H1 (cell line): ENCODE data around the gene SH3YL1. TPM values are rescaled to one million over a fixed set of nuclear protein-coding genes. Genes with fewer than 3 reads are reported as not detected.

ENCODE experiments used
- CTCF ChIA-PET: fragments of 300-600 bp; sonication (Branson Sonifier 250); formaldehyde crosslinking; loops from one replicate; lab custom pipeline; 2021; ENCODE audit not compliant: partially characterized antibody; lab: Charles Lee
- POLR2A ChIA-PET: fragments of 300-600 bp; sonication (Branson Sonifier 250); formaldehyde crosslinking; loops from one replicate; lab custom pipeline; 2021; ENCODE audit warnings: inconsistent platforms; ENCODE audit not compliant: partially characterized antibody; lab: Charles Lee
- DNase-seq, 2 experiments: peaks; one replicate each; pipeline versions ENCODE4 v3.0.0 to v3.0.0-alpha.2; 2010 to 2022; ENCODE audit warnings: low spot score in 2 of 2, low read depth in 1 of 2, mixed read lengths in 1 of 2
- FAIRE-seq: peaks from 2 replicates; lab custom pipeline; 2011; peaks lifted over from hg19 to GRCh38; lab: Jason Lieb, UNC
- H2AFZ ChIP-seq: 2 replicates; pipeline ENCODE4 v1.8.1; 2012; ENCODE audit warnings: low read length, inconsistent platforms
- H2AK5ac ChIP-seq: 2 replicates; pipeline ENCODE4 v1.6.1; 2013; ENCODE audit warnings: low read depth, low read length
- H2BK120ac ChIP-seq: replicated peaks from 2 replicates; pipeline ENCODE3; 2013; ENCODE audit warnings: low read depth, low read length, inconsistent platforms
- H2BK12ac ChIP-seq: 2 replicates; pipeline ENCODE4 v1.6.1; 2013; ENCODE audit warnings: low read depth, low read length
- H2BK15ac ChIP-seq: 2 replicates; pipeline ENCODE4 v1.6.1; 2013; ENCODE audit warnings: low read length
- H2BK20ac ChIP-seq: 2 replicates; pipeline ENCODE4 v1.6.1; 2013; ENCODE audit warnings: low read length
- H2BK5ac ChIP-seq: 2 replicates; pipeline ENCODE4 v1.6.1; 2013; ENCODE audit warnings: low read depth, low read length
- H3K14ac ChIP-seq: 2 replicates; pipeline ENCODE4 v1.6.1; 2013; ENCODE audit warnings: inconsistent platforms; ENCODE audit not compliant: insufficient read length
- H3K18ac ChIP-seq: 2 replicates; pipeline ENCODE4 v1.6.1; 2013; ENCODE audit warnings: low read length; ENCODE audit errors: extremely low read depth
- H3K23ac ChIP-seq: 2 replicates; pipeline ENCODE4 v1.6.1; 2013; ENCODE audit warnings: inconsistent platforms; ENCODE audit not compliant: insufficient read length
- H3K23me2 ChIP-seq: 2 replicates; pipeline ENCODE4 v1.6.1; 2013; ENCODE audit warnings: low read depth, low read length
- H3K27ac ChIP-seq: 2 replicates; pipeline ENCODE4 v1.6.1; 2011; ENCODE audit warnings: low read depth, low read length, inconsistent platforms
- H3K27me3 ChIP-seq, 4 experiments: replicated peaks in 1 of 4; 1 replicate in 1 of 4; 2 replicates in 3 of 4; pipeline versions ENCODE4 v1.6.1 to v1.8.1; 2011 to 2013; ENCODE audit warnings: low read length in 3 of 4, mild to moderate bottlenecking in 3 of 4, inconsistent platforms in 2 of 4, mixed read lengths in 2 of 4, moderate library complexity in 1 of 4; ENCODE audit not compliant: control insufficient read depth in 3 of 4, insufficient read depth in 3 of 4; ENCODE audit errors: extremely low read depth in 1 of 4
- H3K36me3 ChIP-seq, 4 experiments: 2 replicates each; pipeline versions ENCODE4 v1.6.1 to v1.8.1; 2011 to 2013; ENCODE audit warnings: mild to moderate bottlenecking in 4 of 4, low read length in 3 of 4, moderate library complexity in 2 of 4, control low read depth in 1 of 4, inconsistent platforms in 1 of 4; ENCODE audit not compliant: insufficient read depth in 4 of 4, control insufficient read depth in 2 of 4
- H3K4ac ChIP-seq: replicated peaks from 2 replicates; pipeline ENCODE3; 2013; ENCODE audit warnings: low read length, low read depth, mixed read lengths, inconsistent platforms; ENCODE audit not compliant: insufficient read length
- H3K4me1 ChIP-seq, 4 experiments: replicated peaks in 1 of 4; 1 replicate in 1 of 4; 2 replicates in 3 of 4; pipeline versions ENCODE4 v1.6.1 to v1.8.1; 2011 to 2013; ENCODE audit warnings: low read length in 3 of 4, inconsistent platforms in 2 of 4, mixed read lengths in 1 of 4; ENCODE audit not compliant: insufficient read depth in 4 of 4, control insufficient read depth in 3 of 4
- H3K4me2 ChIP-seq, 2 experiments: 2 replicates each; pipeline versions ENCODE4 v1.6.1 to v1.8.1; 2011 to 2013; ENCODE audit warnings: low read depth in 2 of 2, low read length in 2 of 2, control low read depth in 1 of 2, inconsistent platforms in 1 of 2, mild to moderate bottlenecking in 1 of 2; ENCODE audit not compliant: insufficient read depth in 1 of 2
- H3K4me3 ChIP-seq, 4 experiments: fragments of 200-600, 300-600 bp in 1 of 4; sonication (generic), shearing (Covaris generic), sonication (Bioruptor Twin) in 1 of 4; 2 replicates each; pipeline versions ENCODE4 v1.5.1 to v1.8.1; 2011 to 2016; ENCODE audit warnings: low read length in 4 of 4, low read depth in 3 of 4, control low read depth in 2 of 4, inconsistent platforms in 2 of 4, mild to moderate bottlenecking in 2 of 4, mixed read lengths in 1 of 4, moderate library complexity in 1 of 4; ENCODE audit not compliant: insufficient read depth in 2 of 4; ENCODE audit errors: extremely low read depth in 1 of 4
- H3K56ac ChIP-seq: replicated peaks from 2 replicates; pipeline ENCODE3; 2013; ENCODE audit warnings: low read depth, mild to moderate bottlenecking, mixed read lengths, low read length, inconsistent platforms; ENCODE audit not compliant: insufficient read length
- H3K79me1 ChIP-seq: 2 replicates; pipeline ENCODE4 v1.6.1; 2013; ENCODE audit warnings: low read depth, low read length, control low read depth
- H3K79me2 ChIP-seq, 2 experiments: 2 replicates each; pipeline versions ENCODE4 v1.6.1 to v1.8.1; 2012 to 2013; ENCODE audit warnings: low read length in 2 of 2, mild to moderate bottlenecking in 2 of 2, inconsistent platforms in 1 of 2; ENCODE audit not compliant: insufficient read depth in 2 of 2, control insufficient read depth in 1 of 2
- H3K9ac ChIP-seq, 4 experiments: replicated peaks in 1 of 4; 1 replicate in 1 of 4; 2 replicates in 3 of 4; pipeline versions ENCODE4 v1.6.1 to v1.8.1; 2011 to 2013; ENCODE audit warnings: low read depth in 3 of 4, low read length in 3 of 4, control low read depth in 2 of 4, mild to moderate bottlenecking in 2 of 4, moderate library complexity in 2 of 4, inconsistent platforms in 1 of 4; ENCODE audit errors: extremely low read depth in 1 of 4
- H3K9me3 ChIP-seq, 2 experiments: 2 replicates each; pipeline versions ENCODE4 v1.6.1 to v1.8.1; 2012 to 2013; ENCODE audit warnings: mild to moderate bottlenecking in 2 of 2, moderate library complexity in 2 of 2, control low read depth in 1 of 2, inconsistent platforms in 1 of 2, low read depth in 1 of 2, low read length in 1 of 2, mixed read lengths in 1 of 2; ENCODE audit not compliant: insufficient read depth in 2 of 2
- H4K20me1 ChIP-seq, 2 experiments: replicated peaks in 1 of 2; 2 replicates each; pipeline versions ENCODE3 to v1.8.1; 2011 to 2013; ENCODE audit warnings: inconsistent platforms in 2 of 2, low read length in 2 of 2, mild to moderate bottlenecking in 1 of 2; ENCODE audit not compliant: insufficient read depth in 2 of 2, control insufficient read depth in 1 of 2
- H4K5ac ChIP-seq: 2 replicates; pipeline ENCODE4 v1.6.1; 2013; ENCODE audit warnings: low read length, low read depth, mixed read lengths, inconsistent platforms; ENCODE audit not compliant: insufficient read length
- H4K8ac ChIP-seq: 2 replicates; pipeline ENCODE4 v1.8.0; 2013; ENCODE audit warnings: mild to moderate bottlenecking, moderate library complexity, low read length, inconsistent platforms; ENCODE audit not compliant: insufficient read depth; ENCODE audit errors: extremely low read depth
- H4K91ac ChIP-seq: replicated peaks from 2 replicates; pipeline ENCODE3; 2013; ENCODE audit warnings: low read length, mixed read lengths, inconsistent platforms; ENCODE audit not compliant: insufficient read length
- BRCA1 ChIP-seq: IDR thresholded peaks from 2 replicates; pipeline ENCODE4 v1.6.1; 2012; ENCODE audit warnings: low read depth, low read length, improper control_type of control experiment
- KDM1A ChIP-seq: fragments of 200-600, 300-600 bp; sonication (generic); IDR thresholded peaks from 2 replicates; pipeline ENCODE4 v1.7.1; 2016; ENCODE audit warnings: mild to moderate bottlenecking, low read length, borderline replicate concordance
- RBBP5 ChIP-seq: IDR thresholded peaks from 2 replicates; pipeline ENCODE4 v1.7.1; 2012; ENCODE audit warnings: low read depth, mild to moderate bottlenecking, inconsistent platforms, low read length, moderate library complexity, borderline replicate concordance
- RXRA ChIP-seq: IDR thresholded peaks from 2 replicates; pipeline ENCODE4 v1.6.1; 2011; ENCODE audit warnings: low read depth, mild to moderate bottlenecking, low read length, moderate library complexity; ENCODE audit not compliant: insufficient read depth
- SIN3A ChIP-seq, 2 experiments: IDR thresholded peaks in 1 of 2; conservative IDR thresholded peaks in 1 of 2; 2 replicates each; pipeline ENCODE4 v1.6.1; 2011 to 2012; ENCODE audit warnings: low read length in 2 of 2, improper control_type of control experiment in 1 of 2, low read depth in 1 of 2, mild to moderate bottlenecking in 1 of 2
- TAF7 ChIP-seq: optimal IDR thresholded peaks from 2 replicates; pipeline ENCODE3; 2011; ENCODE audit warnings: low read depth, mild to moderate bottlenecking, inconsistent platforms, low read length, moderate library complexity, borderline replicate concordance
- TBP ChIP-seq: IDR thresholded peaks from 2 replicates; pipeline ENCODE4 v1.6.1; 2011; ENCODE audit warnings: low read depth, low read length, improper control_type of control experiment
- WGBS, 2 experiments: shearing (Covaris generic) in 1 of 2; methylation state at CpG; one replicate each; pipeline versions ENCODE4 v1.1.6 to v1.1.7; 2013 to 2015; ENCODE audit warnings: low lambda C conversion rate in 2 of 2, mixed read lengths in 2 of 2, inconsistent platforms in 1 of 2, low coverage in 1 of 2, missing lambda C conversion rate in 1 of 2; ENCODE audit not compliant: insufficient replicate concordance in 2 of 2, insufficient coverage in 1 of 2, insufficient read length in 1 of 2; ENCODE audit errors: extremely low coverage in 1 of 2, missing lambda C conversion rate in 1 of 2; 5-methylcytosine and 5-hydroxymethylcytosine counted together
- polyA plus RNA-seq, 7 experiments: library from polyadenylated mRNA; depleted of rRNA in 3 of 7; stranded (reverse) in 5 of 7; unstranded in 2 of 7; fragments of >200 nt in 5 of 7; fragments of 200-250 nt in 2 of 7; gene quantifications; 1 replicate in 5 of 7; 2 replicates in 1 of 7; 4 replicates in 1 of 7; pipeline versions ENCODE4 v1.2.1 to v1.2.3, GENCODE V29; 2011 to 2013; ENCODE audit warnings: missing spikeins in 2 of 7, mixed read lengths in 2 of 7
- total RNA-seq: library from RNA; stranded (reverse); fragmentation: NEBNext Ultra II Directional; extraction: Animal tissue kit (Norgen Biotek cat#: 25700); gene quantifications from 2 replicates; pipeline ENCODE4 v1.2.1, GENCODE V29; 2021

The SH3YL1 gene
- total and polyA plus RNA-seq, 2 of the 8 experiments (the other 6 are each of a cell fraction or from before 2014, with no cell fraction given): 13.6 to 37.2 TPM

DNA sequence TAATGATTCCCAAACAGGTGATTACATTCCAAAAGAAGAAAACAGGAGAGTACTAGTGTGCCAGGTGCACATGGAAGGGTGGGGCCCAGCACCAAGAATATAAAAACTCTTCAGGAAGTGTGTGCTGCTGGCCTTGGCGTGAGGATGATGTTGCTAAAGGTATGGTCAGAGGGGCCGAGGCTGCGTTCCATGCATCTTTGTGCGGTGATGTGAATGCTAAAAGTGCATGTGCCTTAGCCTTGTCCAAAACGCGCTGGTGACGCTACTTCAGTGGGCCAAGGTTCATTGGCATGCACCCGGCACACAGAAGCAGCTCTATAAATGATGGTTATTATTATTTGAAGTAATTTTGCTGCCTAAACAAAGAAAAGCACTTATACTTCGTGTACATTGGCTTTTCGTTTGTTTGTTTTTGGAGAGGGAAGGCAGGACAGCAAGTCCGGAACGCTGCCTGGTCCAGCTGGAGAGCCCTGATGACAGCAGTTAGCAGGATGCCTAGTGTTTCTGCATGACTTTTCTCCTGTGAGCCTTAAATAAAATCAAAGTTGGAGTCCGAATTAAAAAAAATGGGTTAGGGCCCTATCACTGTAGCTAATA is 21.2 kb upstream of the SH3YL1 start:
- Histone ChIP-seq H3K18ac (no peak overlapping the region), H2BK15ac (peak overlapping the region; percentile 95; the same call in 1 of the 2 replicates), H4K91ac (no peak overlapping the region), H2BK5ac (peak overlapping the region; percentile 61; the same call in 1 of the 2 replicates), H2AFZ (no peak overlapping the region), H2BK20ac (peak overlapping the region; percentile 43; the same call in 1 of the 2 replicates), H3K4me2 (peak overlapping the region; percentile 38 to 85; a peak in 3 of 4 replicates), H3K56ac (no peak overlapping the region), H3K14ac (no peak overlapping the region), H3K27me3 (peaks cover 9 to 41% (median 29%) of the 10 kb centered on the region in 4 experiments), H2BK12ac (peak overlapping the region; percentile 97; the same call in 1 of the 2 replicates), H3K36me3 (peaks cover 0 to 18% (median 10%) of the 10 kb centered on the region in 4 experiments; a peak in 6 of 8 replicates), H3K79me1 (no peaks in the 10 kb centered on the region; the same call in 1 of the 2 replicates), H3K79me2 (0 out of 4 replicates have a peak, but pooled peaks cover 0 to 3% of the 10 kb centered on the region in 2 experiments), H4K20me1 (peaks cover 2 to 13% of the 10 kb centered on the region in 2 experiments), H3K9ac (no peak overlapping the region), H2AK5ac (peak overlapping the region; percentile 30; the same call in 1 of the 2 replicates), H4K8ac (no peak overlapping the region), H3K9me3 (no peaks in the 10 kb centered on the region), H2BK120ac (no peak overlapping the region), H3K4ac (no peak overlapping the region), H3K4me1 (peaks cover 6 to 29% (median 20%) of the 10 kb centered on the region in 4 experiments), H3K27ac (no peak overlapping the region), H3K23me2 (peaks cover 8% of the 10 kb centered on the region; the same call in 1 of the 2 replicates), H3K4me3 (peak overlapping the region in 1 of 4 experiments; percentile 70; a peak in 1 of 8 replicates), H4K5ac (no peak overlapping the region), H3K23ac (no peak overlapping the region)
- DNase-seq (no peak), FAIRE-seq (no peak)
- POLR2A ChIA-PET: interaction anchor here (0.7 to 2.1 kb wide), 8 partner anchors 11 to 220 kb away, joined by 3 to 6 read pairs (median 4); no protein-coding TSS in a partner anchor
- TF ChIP-seq RXRA (no peak), SIN3A (conservative IDR thresholded peaks at IDR 0.05 in 1 of 2, IDR thresholded peaks at IDR 0.05 in 1 of 2; ENCODE audit: low read depth in 1 of 2, low read length in 2 of 2) (no peak), TBP (no peak), BRCA1 (no peak), KDM1A (no peak), TAF7 (no peak), RBBP5 (no peak)
- CTCF ChIA-PET: interaction anchor here (0.6 to 5.1 kb wide), 5 partner anchors 12 to 273 kb away, joined by 3 to 28 read pairs (median 4); no protein-coding TSS in a partner anchor
- 71% methylated on average over 13 of the region's 13 CpGs; no CpG with 5 or more reads in 1 of the 2 experiments for whole genome bisulfite sequencing, 2 experiments
